ENCODE data around the gene HECTD4. TPM values are rescaled to one million over a fixed set of nuclear protein-coding genes. Genes with fewer than 3 reads are reported as not detected.
A peak's percentile ranks its signal among the peaks of the same experiment; 100 is the strongest.
"Not testable (repeated sequence)": the region's sequence is repeated elsewhere in the genome, so short reads cannot be mapped to it uniquely, and the experiment has no call there.

Gene HECTD4
- total and polyA plus RNA-seq, 2 experiments from 2014 or later = 29.4 to 33.7 TPM

- Histone ChIP-seq H3K4me1 (ENCODE audit: low read depth) (peaks cover 17% of the 10 kb centered on the region), H3K27ac (no peak overlapping the region), H3K36me3 (no peaks in the 10 kb centered on the region), H3K9me3 (ENCODE audit: low read depth) (no peaks in the 10 kb centered on the region), H3K4me3 (no peak overlapping the region), H3K27me3 (no peaks in the 10 kb centered on the region)
- no peak for DNase-seq (ENCODE audit: low read depth in 1 of 2, low spot score in 1 of 2)
- no peak for TF ChIP-seq CTCF (IDR thresholded peaks at IDR 0.05; ENCODE audit: low read depth, low read length)
Observed at GRCh38 chr12:112111931-112112330, 270.3 kb downstream of the HECTD4 start.

- not testable (repeated sequence) for H3K4me3 ChIP-seq; H3K9me3 ChIP-seq (ENCODE audit: low read depth); DNase-seq (ENCODE audit: low read depth in 1 of 2, low spot score in 1 of 2); H3K27me3 ChIP-seq; H3K36me3 ChIP-seq
- H3K4me1 ChIP-seq (ENCODE audit: low read depth) = peaks cover 18% of the 10 kb centered on the region
- peak overlapping the region; percentile 40 for H3K27ac ChIP-seq
Observed at GRCh38 chr12:112110787-112111662, 271.2 kb downstream of the HECTD4 start.

Other genes starting within 250 kb of the HECTD4 start
- gene RPL6, start 27.2 kb upstream of the HECTD4 start, total RNA-seq = 1,548 and 2,038 TPM in 2 replicates
- gene RPL6, start 27.2 kb upstream of the HECTD4 start, polyA plus RNA-seq = 320 and 329 TPM in 2 replicates
- gene PTPN11, start 36.5 kb upstream of the HECTD4 start, total RNA-seq = 54.9 and 55.8 TPM in 2 replicates
- gene PTPN11, start 36.5 kb upstream of the HECTD4 start, polyA plus RNA-seq = 40.9 and 47.1 TPM in 2 replicates